ENCODE results near the gene RAD50.

Gene RAD50

GRCh38 chr5:132653716-132654115, 96.9 kb downstream of the RAD50 start:
- TF ChIP-seq CTCF (IDR thresholded peaks at IDR 0.05; ENCODE audit: low read depth, low read length): no peak

GRCh38 chr5:132655821-132656773, 99.3 kb downstream of the RAD50 start:
- peak; percentile 7 to 8 for DNase-seq (ENCODE audit: low read depth in 2 of 2)
- H3K4me3 ChIP-seq (replicated peaks in 1 of 2; ENCODE audit: low read depth in 2 of 2, low read length in 2 of 2): peak overlapping the region; percentile 29 to 41
- no peak for TF ChIP-seq CTCF (IDR thresholded peaks at IDR 0.05; ENCODE audit: low read depth, low read length)

More at GRCh38 chr5:132653716-132654115, 96.9 kb downstream of the RAD50 start:
- H3K4me3 ChIP-seq (replicated peaks in 1 of 2; ENCODE audit: low read depth in 2 of 2, low read length in 2 of 2): no peak overlapping the region
- no peak for DNase-seq (ENCODE audit: low read depth in 2 of 2)

GRCh38 chr5:132656774-132657355, 100.1 kb downstream of the RAD50 start:
- peak overlapping the region in 1 of 2 donors; percentile 41 for H3K4me3 ChIP-seq (replicated peaks in 1 of 2; ENCODE audit: low read depth in 2 of 2, low read length in 2 of 2)
- DNase-seq (ENCODE audit: low read depth in 2 of 2): no peak
- no peak for TF ChIP-seq CTCF (IDR thresholded peaks at IDR 0.05; ENCODE audit: low read depth, low read length)

GRCh38 chr5:132657676-132658380, 101.1 kb downstream of the RAD50 start, which contains the start of gene IL13:
IL13 (plus strand) TSS chr5:132658173; CDS start chr5:132658187, 14 bp downstream.
- no peak for DNase-seq (ENCODE audit: low read depth in 2 of 2)
- no peak for TF ChIP-seq CTCF (IDR thresholded peaks at IDR 0.05; ENCODE audit: low read depth, low read length)
- H3K4me3 ChIP-seq (replicated peaks in 1 of 2; ENCODE audit: low read depth in 2 of 2, low read length in 2 of 2): no peak within 1 kb of the TSS

- TF ChIP-seq CTCF (IDR thresholded peaks at IDR 0.05; ENCODE audit: low read depth, low read length): no peak
- no peak overlapping the region for H3K4me3 ChIP-seq (replicated peaks in 1 of 2; ENCODE audit: low read depth in 2 of 2, low read length in 2 of 2)
- DNase-seq (ENCODE audit: low read depth in 2 of 2): no peak
These were observed 101.9 kb downstream of the RAD50 start for GRCh38 chr5:132658381-132659302.

Measured in cardiac fibroblast (primary cell).